ENCODE data around the gene MAD1L1. TPM values are rescaled to one million over a fixed set of nuclear protein-coding genes. Genes with fewer than 3 reads are reported as not detected.

MAD1L1 gene
- total and polyA plus RNA-seq, 2 of the 8 experiments (the other 6 are each of a cell fraction or from before 2014, with no cell fraction given) = 40.4 to 44.6 TPM

GRCh38 chr7:1987591-1988532, 244.9 kb downstream of the MAD1L1 start (continued):
- no peak for TF ChIP-seq MAX (IDR thresholded peaks at IDR 0.05)
- no peak for TF ChIP-seq CREB1 (IDR thresholded peaks at IDR 0.05)
- no peak for TF ChIP-seq NANOG (IDR thresholded peaks at IDR 0.05; ENCODE audit: insufficient read depth, low read depth, low read length, poor library complexity, severe bottlenecking)
- no peak for TF ChIP-seq CEBPB (IDR thresholded peaks at IDR 0.05; ENCODE audit: low read depth, low read length)
